Measurements from ENCODE around the gene GRIN3A. TPM values are rescaled to one million over a fixed set of nuclear protein-coding genes. Genes with fewer than 3 reads are reported as not detected.
"Not testable (repeated sequence)": the region's sequence is repeated elsewhere in the genome, so short reads cannot be mapped to it uniquely, and the experiment has no call there.

Gene GRIN3A
- total RNA-seq, 1 experiment from 2014 or later = not detected

DNA sequence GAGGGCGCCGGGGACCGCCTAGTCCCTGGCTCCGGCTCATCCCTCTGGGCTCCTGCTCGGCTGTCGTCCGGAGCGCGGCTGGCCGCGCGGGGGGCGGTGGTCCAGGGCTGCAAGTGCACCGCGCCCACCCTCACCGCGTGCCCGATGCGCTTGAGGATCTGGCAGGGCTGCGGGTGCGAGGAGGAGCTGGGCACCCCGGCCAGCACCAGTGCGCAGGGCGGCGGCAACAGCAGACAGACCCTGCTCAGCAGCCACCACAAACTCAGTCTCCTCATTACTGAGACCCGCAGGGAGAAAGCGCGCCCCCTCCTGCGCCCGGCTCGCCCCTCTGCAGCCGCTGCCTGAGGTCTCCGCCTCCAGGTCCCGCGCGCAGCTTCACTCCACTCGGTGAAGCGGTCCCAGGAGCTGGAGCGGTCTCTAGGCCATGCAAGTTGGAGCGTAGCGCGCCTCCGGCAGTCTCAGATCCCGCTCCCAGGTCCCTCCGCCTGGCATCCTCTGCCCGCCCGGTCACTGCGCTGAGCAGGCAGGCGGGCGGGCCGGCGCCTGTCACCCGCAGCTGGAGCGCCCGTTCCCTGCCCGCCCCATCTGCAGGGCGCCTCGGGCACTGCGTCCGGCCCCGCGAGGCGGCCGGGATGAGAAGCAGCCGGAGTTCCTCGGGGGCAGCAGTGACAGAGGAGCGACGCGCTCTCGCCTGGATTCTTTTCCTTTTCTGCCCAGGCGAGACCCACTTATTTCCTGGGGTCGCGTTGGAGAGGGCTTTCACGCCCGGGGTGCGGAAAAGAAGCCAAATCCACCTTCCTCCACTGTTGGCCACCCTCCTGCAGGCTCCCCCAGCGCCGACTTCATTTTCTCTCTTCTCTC lies 512 bp downstream of the GRIN3A start:
- Histone ChIP-seq H3K36me3 (ENCODE audit: insufficient read depth, low read length) (no peaks in the 10 kb centered on the region), H3K79me2 (ENCODE audit: low read length) (no peaks in the 10 kb centered on the region), H3K9me3 (ENCODE audit: low read length) (no peaks in the 10 kb centered on the region), H4K20me1 (ENCODE audit: insufficient read depth, low read depth, low read length) (no peaks in the 10 kb centered on the region), H3K9ac (ENCODE audit: low read length) (no peak overlapping the region), H3K4me1 (ENCODE audit: low read length) (no peaks in the 10 kb centered on the region), H3K27me3 (ENCODE audit: low read length) (no peaks in the 10 kb centered on the region), H3K4me3 (ENCODE audit: low read length) (no peak overlapping the region), H2AFZ (ENCODE audit: low read length) (no peak overlapping the region), H3K4me2 (ENCODE audit: low read depth, low read length, poor library complexity, severe bottlenecking) (no peak overlapping the region), H3K27ac (ENCODE audit: low read length) (no peak overlapping the region), H3K9me2 (replicated peaks; ENCODE audit: insufficient read depth, low read length) (no peaks in the 10 kb centered on the region)
- no peak for DNase-seq

DNA sequence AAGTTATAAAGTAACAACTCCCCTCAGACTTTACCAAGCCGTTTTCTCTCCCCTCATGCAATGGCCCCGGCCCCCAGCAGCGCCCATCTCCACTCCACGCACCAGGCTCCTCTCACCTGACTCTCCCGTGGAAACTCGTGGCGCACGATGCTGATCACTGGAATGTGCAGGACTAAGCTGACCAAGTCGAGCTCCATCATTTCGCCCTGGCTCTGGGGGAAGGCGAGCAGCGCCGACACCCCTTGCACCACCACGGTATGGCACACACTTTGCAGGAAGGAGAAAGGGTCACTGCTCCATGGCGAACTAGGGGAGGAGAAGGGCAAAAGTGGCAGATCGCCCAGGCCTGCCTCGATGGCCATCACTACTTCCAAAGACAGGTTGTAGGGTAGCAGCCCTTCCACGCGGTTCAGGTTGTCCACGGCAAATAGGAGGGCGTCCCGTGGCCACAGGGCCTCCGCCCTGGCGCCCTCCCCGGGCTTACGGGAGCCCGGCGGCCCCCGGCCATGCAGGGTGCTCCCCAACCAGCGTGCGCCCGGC lies 1.2 kb downstream of the GRIN3A start:
- H3K27me3 ChIP-seq (ENCODE audit: low read length) = no peaks in the 10 kb centered on the region
- H3K79me2 ChIP-seq (ENCODE audit: low read length) = no peaks in the 10 kb centered on the region
- H3K36me3 ChIP-seq (ENCODE audit: insufficient read depth, low read length) = no peaks in the 10 kb centered on the region
- H3K9me3 ChIP-seq (ENCODE audit: low read length) = no peaks in the 10 kb centered on the region
- H3K4me1 ChIP-seq (ENCODE audit: low read length) = no peaks in the 10 kb centered on the region
- H3K9ac ChIP-seq (ENCODE audit: low read length) = no peak overlapping the region
- DNase-seq = no peak
- no peaks in the 10 kb centered on the region for H3K9me2 ChIP-seq (replicated peaks; ENCODE audit: insufficient read depth, low read length)
- H3K4me3 ChIP-seq (ENCODE audit: low read length) = no peak overlapping the region
- H3K4me2 ChIP-seq (ENCODE audit: low read depth, low read length, poor library complexity, severe bottlenecking) = no peak overlapping the region
- H2AFZ ChIP-seq (ENCODE audit: low read length) = no peak overlapping the region
- no peak overlapping the region for H3K27ac ChIP-seq (ENCODE audit: low read length)
- no peaks in the 10 kb centered on the region for H4K20me1 ChIP-seq (ENCODE audit: insufficient read depth, low read depth, low read length)

DNA sequence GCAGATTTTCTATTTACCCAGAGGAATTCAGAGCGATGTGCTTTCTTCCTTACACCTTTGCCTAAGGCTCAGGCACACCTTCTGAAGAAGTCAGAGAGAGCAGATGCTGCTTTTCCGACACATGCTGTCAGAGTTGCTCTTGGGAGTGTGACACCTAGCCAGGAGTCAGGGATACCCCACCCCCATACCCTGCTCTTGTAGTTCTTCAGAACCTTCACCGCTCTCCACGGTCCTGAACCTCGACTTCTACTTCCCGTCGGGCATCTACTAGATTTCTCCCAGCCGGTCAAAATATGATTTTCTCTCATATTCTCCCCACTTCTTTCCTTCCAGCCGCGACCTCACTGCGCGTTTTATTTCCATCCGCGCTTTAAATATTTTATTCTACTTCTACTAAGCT lies 1.7 kb downstream of the GRIN3A start:
- Histone ChIP-seq H3K9ac (ENCODE audit: low read length) (no peak overlapping the region), H3K27ac (ENCODE audit: low read length) (no peak overlapping the region), H4K20me1 (ENCODE audit: insufficient read depth, low read depth, low read length) (no peaks in the 10 kb centered on the region), H3K4me1 (ENCODE audit: low read length) (no peaks in the 10 kb centered on the region), H3K36me3 (ENCODE audit: insufficient read depth, low read length) (no peaks in the 10 kb centered on the region), H3K79me2 (ENCODE audit: low read length) (no peaks in the 10 kb centered on the region), H3K4me2 (ENCODE audit: low read depth, low read length, poor library complexity, severe bottlenecking) (no peak overlapping the region), H3K27me3 (ENCODE audit: low read length) (no peaks in the 10 kb centered on the region), H3K9me3 (ENCODE audit: low read length) (no peaks in the 10 kb centered on the region), H2AFZ (ENCODE audit: low read length) (no peak overlapping the region), H3K4me3 (ENCODE audit: low read length) (no peak overlapping the region), H3K9me2 (replicated peaks; ENCODE audit: insufficient read depth, low read length) (no peaks in the 10 kb centered on the region)
- DNase-seq = no peak

DNA sequence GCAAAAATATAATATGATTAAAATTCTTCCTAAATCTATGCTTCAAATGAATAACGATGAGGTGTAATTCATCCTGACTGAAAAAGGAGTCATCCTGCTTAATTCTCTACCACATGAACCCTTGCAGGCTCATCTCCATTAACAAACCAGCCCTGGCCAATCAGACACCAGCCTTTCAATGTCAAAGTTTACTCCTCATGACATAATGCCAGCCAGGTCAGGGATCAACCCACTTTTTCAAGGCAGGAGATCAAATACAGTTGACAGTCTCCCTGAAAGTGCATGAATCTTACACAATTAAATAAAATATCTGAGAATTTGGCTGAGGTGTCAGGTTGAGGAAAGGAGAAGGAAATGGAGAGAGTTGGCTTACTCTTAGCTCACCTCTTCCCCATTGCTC lies 7.0 kb downstream of the GRIN3A start:
- Histone ChIP-seq H4K20me1 (ENCODE audit: insufficient read depth, low read depth, low read length) (no peaks in the 10 kb centered on the region), H3K79me2 (ENCODE audit: low read length) (no peaks in the 10 kb centered on the region), H3K27ac (ENCODE audit: low read length) (no peak overlapping the region), H3K9me2 (replicated peaks; ENCODE audit: insufficient read depth, low read length) (no peaks in the 10 kb centered on the region), H3K36me3 (ENCODE audit: insufficient read depth, low read length) (no peaks in the 10 kb centered on the region), H3K4me3 (ENCODE audit: low read length) (no peak overlapping the region), H2AFZ (ENCODE audit: low read length) (no peak overlapping the region), H3K27me3 (ENCODE audit: low read length) (no peaks in the 10 kb centered on the region), H3K4me1 (ENCODE audit: low read length) (no peaks in the 10 kb centered on the region), H3K4me2 (ENCODE audit: low read depth, low read length, poor library complexity, severe bottlenecking) (no peak overlapping the region), H3K9me3 (ENCODE audit: low read length) (no peaks in the 10 kb centered on the region), H3K9ac (ENCODE audit: low read length) (no peak overlapping the region)
- DNase-seq = no peak

DNA sequence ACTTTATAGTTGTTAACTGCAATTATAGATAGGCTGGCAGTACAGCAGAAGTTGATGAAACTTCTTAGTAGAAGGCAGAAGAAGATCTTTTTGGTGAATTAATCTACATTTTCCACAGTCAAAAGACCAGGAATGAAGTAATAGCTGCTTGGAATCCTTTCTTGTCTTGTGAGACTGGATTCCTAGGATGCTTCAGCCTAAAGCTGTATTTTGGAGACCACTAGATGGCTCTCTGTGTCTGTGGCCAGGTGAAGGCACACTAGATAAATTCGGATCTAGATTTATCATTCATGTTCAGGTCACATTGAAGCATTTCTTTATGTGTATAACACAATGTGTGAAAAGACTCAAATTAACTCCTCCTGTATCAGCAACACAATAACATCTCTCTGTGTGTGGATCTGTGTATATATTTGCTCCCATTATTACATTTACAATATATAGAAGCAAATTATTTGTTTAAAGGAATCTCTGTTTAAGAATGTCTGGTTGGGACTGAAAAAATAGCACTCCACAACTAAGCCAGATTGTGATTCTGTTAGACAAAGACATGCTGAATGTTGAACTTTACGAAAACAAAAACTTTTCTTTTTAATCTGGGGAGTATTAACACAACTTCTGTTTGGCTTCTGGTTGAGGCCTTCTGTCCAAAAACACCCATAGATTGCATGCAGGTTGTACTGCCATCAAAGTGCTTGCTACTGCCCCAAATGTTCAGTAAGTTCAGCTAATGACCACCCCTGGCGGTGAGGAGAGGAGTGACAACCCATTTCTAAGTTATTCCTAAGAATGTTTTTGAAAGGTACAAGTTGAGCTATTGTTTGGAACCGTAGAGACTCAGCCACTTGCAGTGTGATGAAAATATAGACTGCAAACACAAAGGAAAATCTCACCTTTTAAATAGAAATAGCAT lies 10.6 kb downstream of the GRIN3A start:
- H3K36me3 ChIP-seq (ENCODE audit: insufficient read depth, low read length) = no peaks in the 10 kb centered on the region
- DNase-seq = peak; percentile 71
- no peaks in the 10 kb centered on the region for H3K4me1 ChIP-seq (ENCODE audit: low read length)
- H3K27ac ChIP-seq (ENCODE audit: low read length) = no peak overlapping the region
- no peaks in the 10 kb centered on the region for H3K9me2 ChIP-seq (replicated peaks; ENCODE audit: insufficient read depth, low read length)
- no peaks in the 10 kb centered on the region for H3K79me2 ChIP-seq (ENCODE audit: low read length)
- no peak overlapping the region for H3K4me3 ChIP-seq (ENCODE audit: low read length)
- no peak overlapping the region for H3K4me2 ChIP-seq (ENCODE audit: low read depth, low read length, poor library complexity, severe bottlenecking)
- no peak overlapping the region for H2AFZ ChIP-seq (ENCODE audit: low read length)
- no peaks in the 10 kb centered on the region for H3K27me3 ChIP-seq (ENCODE audit: low read length)
- H4K20me1 ChIP-seq (ENCODE audit: insufficient read depth, low read depth, low read length) = no peaks in the 10 kb centered on the region
- no peaks in the 10 kb centered on the region for H3K9me3 ChIP-seq (ENCODE audit: low read length)
- H3K9ac ChIP-seq (ENCODE audit: low read length) = no peak overlapping the region

DNA sequence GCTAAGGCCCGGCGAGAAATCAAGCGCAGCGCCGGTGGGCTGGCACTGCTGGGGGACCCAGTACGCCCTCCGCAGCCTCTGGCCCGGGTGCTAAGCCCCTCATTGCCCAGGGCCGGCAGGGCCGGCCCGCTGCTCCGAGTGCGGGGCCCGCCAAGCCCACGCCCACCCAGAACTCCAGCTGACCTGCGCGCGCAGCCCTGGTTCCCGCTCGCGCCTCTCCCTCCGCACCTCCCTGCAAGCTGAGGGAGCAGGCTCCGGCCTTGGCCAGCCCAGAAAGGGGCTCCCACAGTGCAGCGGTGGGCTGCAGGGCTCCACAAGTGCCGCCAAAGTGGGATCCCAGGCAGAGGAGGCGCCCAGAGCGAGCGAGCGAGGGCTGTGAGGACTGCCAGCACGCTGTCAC lies 14.2 kb downstream of the GRIN3A start:
- H3K4me2 ChIP-seq (ENCODE audit: low read depth, low read length, poor library complexity, severe bottlenecking); H3K9ac ChIP-seq (ENCODE audit: low read length); H2AFZ ChIP-seq (ENCODE audit: low read length); H3K27ac ChIP-seq (ENCODE audit: low read length); H3K36me3 ChIP-seq (ENCODE audit: insufficient read depth, low read length); H3K4me3 ChIP-seq (ENCODE audit: low read length); DNase-seq; H3K9me3 ChIP-seq (ENCODE audit: low read length); H3K27me3 ChIP-seq (ENCODE audit: low read length); H4K20me1 ChIP-seq (ENCODE audit: insufficient read depth, low read depth, low read length); H3K79me2 ChIP-seq (ENCODE audit: low read length); H3K9me2 ChIP-seq (replicated peaks; ENCODE audit: insufficient read depth, low read length); H3K4me1 ChIP-seq (ENCODE audit: low read length): not testable (repeated sequence)

DNA sequence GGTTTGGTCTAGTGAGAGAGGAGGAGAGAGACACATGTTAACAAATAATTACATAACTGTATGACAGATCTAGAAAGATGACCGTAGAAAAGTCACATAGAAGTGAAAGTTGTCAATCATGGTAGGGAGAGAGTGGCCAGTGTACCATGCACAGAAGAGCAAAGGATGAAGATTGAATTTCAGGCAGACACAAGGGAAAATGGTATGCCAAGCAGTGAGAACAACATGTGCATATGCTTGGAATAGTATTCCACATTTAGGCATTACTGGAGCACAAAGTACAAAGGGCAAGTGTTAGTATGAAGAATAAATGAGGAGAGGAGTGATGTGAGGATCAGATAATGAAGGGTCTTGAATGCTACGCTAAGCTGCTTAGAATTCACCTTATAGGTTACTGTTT lies 20.3 kb downstream of the GRIN3A start:
- Histone ChIP-seq H3K27ac (ENCODE audit: low read length) (no peak overlapping the region), H3K36me3 (ENCODE audit: insufficient read depth, low read length) (no peaks in the 10 kb centered on the region), H3K9me3 (ENCODE audit: low read length) (no peaks in the 10 kb centered on the region), H3K79me2 (ENCODE audit: low read length) (no peaks in the 10 kb centered on the region), H3K9ac (ENCODE audit: low read length) (no peak overlapping the region), H3K4me3 (ENCODE audit: low read length) (no peak overlapping the region), H3K4me1 (ENCODE audit: low read length) (no peaks in the 10 kb centered on the region), H3K4me2 (ENCODE audit: low read depth, low read length, poor library complexity, severe bottlenecking) (no peak overlapping the region), H3K27me3 (ENCODE audit: low read length) (no peaks in the 10 kb centered on the region), H3K9me2 (replicated peaks; ENCODE audit: insufficient read depth, low read length) (no peaks in the 10 kb centered on the region), H4K20me1 (ENCODE audit: insufficient read depth, low read depth, low read length) (no peaks in the 10 kb centered on the region), H2AFZ (ENCODE audit: low read length) (no peak overlapping the region)
- no peak for DNase-seq

DNA sequence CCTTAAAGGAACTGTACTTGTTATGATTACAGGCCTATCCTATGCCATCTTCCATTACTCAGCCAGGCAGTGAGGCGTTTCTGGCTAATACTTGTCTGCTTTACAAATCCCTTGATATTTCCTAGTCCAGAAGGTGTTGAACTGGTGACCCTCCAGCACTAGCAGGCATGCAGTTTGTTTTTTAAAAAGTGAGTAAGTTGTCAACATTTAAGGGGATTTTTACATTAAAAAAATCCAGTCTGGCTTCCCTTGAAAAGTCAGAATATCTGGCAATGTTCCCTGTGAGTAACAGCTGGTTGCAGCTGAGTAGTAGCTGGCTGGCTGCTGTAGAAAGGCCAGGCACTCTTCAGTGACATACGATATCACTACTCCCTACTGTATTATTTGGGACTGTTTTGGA lies 21.8 kb downstream of the GRIN3A start:
- no peaks in the 10 kb centered on the region for H3K4me1 ChIP-seq (ENCODE audit: low read length)
- H3K27me3 ChIP-seq (ENCODE audit: low read length) = no peaks in the 10 kb centered on the region
- H3K4me2 ChIP-seq (ENCODE audit: low read depth, low read length, poor library complexity, severe bottlenecking) = no peak overlapping the region
- H3K9me3 ChIP-seq (ENCODE audit: low read length) = no peaks in the 10 kb centered on the region
- H2AFZ ChIP-seq (ENCODE audit: low read length) = no peak overlapping the region
- no peaks in the 10 kb centered on the region for H3K9me2 ChIP-seq (replicated peaks; ENCODE audit: insufficient read depth, low read length)
- no peak overlapping the region for H3K27ac ChIP-seq (ENCODE audit: low read length)
- no peaks in the 10 kb centered on the region for H3K79me2 ChIP-seq (ENCODE audit: low read length)
- H3K4me3 ChIP-seq (ENCODE audit: low read length) = no peak overlapping the region
- H3K9ac ChIP-seq (ENCODE audit: low read length) = no peak overlapping the region
- no peak for DNase-seq
- H4K20me1 ChIP-seq (ENCODE audit: insufficient read depth, low read depth, low read length) = no peaks in the 10 kb centered on the region
- H3K36me3 ChIP-seq (ENCODE audit: insufficient read depth, low read length) = no peaks in the 10 kb centered on the region
